Measurements from ENCODE around the gene AFAP1L2.

DNA sequence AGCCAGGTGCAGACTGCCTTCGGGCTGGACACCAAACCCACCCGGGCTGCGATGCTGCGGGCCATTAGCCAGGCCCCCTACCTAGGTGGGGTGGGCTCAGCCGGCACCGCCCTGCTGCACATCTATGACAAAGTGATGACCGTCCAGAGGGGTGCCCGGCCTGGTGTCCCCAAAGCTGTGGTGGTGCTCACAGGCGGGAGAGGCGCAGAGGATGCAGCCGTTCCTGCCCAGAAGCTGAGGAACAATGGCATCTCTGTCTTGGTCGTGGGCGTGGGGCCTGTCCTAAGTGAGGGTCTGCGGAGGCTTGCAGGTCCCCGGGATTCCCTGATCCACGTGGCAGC lies 115.2 kb downstream of the AFAP1L2 start:
- no peak for TF ChIP-seq POLR2A (IDR thresholded peaks at IDR 0.05)
- TF ChIP-seq, protein P1, sequence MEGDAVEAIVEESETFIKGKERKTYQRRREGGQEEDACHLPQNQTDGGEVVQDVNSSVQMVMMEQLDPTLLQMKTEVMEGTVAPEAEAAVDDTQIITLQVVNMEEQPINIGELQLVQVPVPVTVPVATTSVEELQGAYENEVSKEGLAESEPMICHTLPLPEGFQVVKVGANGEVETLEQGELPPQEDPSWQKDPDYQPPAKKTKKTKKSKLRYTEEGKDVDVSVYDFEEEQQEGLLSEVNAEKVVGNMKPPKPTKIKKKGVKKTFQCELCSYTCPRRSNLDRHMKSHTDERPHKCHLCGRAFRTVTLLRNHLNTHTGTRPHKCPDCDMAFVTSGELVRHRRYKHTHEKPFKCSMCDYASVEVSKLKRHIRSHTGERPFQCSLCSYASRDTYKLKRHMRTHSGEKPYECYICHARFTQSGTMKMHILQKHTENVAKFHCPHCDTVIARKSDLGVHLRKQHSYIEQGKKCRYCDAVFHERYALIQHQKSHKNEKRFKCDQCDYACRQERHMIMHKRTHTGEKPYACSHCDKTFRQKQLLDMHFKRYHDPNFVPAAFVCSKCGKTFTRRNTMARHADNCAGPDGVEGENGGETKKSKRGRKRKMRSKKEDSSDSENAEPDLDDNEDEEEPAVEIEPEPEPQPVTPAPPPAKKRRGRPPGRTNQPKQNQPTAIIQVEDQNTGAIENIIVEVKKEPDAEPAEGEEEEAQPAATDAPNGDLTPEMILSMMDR (IDR thresholded peaks at IDR 0.05), result no peak

All from right lobe of liver (tissue), 4 donors.